SK-N-MC (cell line): ENCODE data around the gene SOSTDC1.

Source experiments
- EZH2 ChIP-seq: fragments of 200-600 bp; sonication (generic); IDR thresholded peaks from one replicate; pipeline ENCODE4 v1.6.1; 2017; ENCODE audit warnings: antibody characterized with exemption
- POLR2AphosphoS5 ChIP-seq: IDR thresholded peaks from 2 replicates; pipeline ENCODE4 v1.6.1; 2012; ENCODE audit warnings: mild to moderate bottlenecking, low read depth, low read length, borderline replicate concordance

GRCh38 chr7:16446508-16446907 is 19.0 kb downstream of the SOSTDC1 start:
- TF ChIP-seq POLR2AphosphoS5 = no peak
- TF ChIP-seq EZH2 = no peak
